Lower leg skin (tissue), 4 donors: ENCODE measurements around the gene RCHY1. TPM values are rescaled to one million over a fixed set of nuclear protein-coding genes. Genes with fewer than 3 reads are reported as not detected.
"Not testable (repeated sequence)": the region's sequence is repeated elsewhere in the genome, so short reads cannot be mapped to it uniquely, and the experiment has no call there.

Experiments used
- DNase-seq, 2 donors: peaks; one replicate each; pipeline ENCODE4 v3.0.0-alpha.2; 2019; ENCODE audit warnings: low spot score in 2 of 2
- H3K4me3 ChIP-seq: fragments of 200-600 bp; sonication (generic); 2 replicates; pipeline ENCODE4 v1.5.1; 2017; ENCODE audit warnings: mild to moderate bottlenecking, low read depth; ENCODE audit not compliant: poor library complexity, severe bottlenecking
- CTCF ChIP-seq, 3 donors: fragments of 450-650 bp; IDR thresholded peaks; one replicate each; pipeline ENCODE4 v1.5.1; 2016; ENCODE audit warnings: antibody characterized with exemption in 3 of 3, mild to moderate bottlenecking in 3 of 3, moderate library complexity in 2 of 3
- POLR2A ChIP-seq, 2 donors: fragments of 450-650 bp; IDR thresholded peaks; one replicate each; pipeline ENCODE4 v1.6.1; 2016 to 2017; ENCODE audit warnings: antibody characterized with exemption in 2 of 2, mild to moderate bottlenecking in 1 of 2, moderate library complexity in 1 of 2
- WGBS, 2 donors: methylation state at CpG; one replicate each; pipeline ENCODE4 v1.1.5; 2018; 5-methylcytosine and 5-hydroxymethylcytosine counted together
- intact Hi-C: fragments of 100-400 bp; cut with DNase I; formaldehyde crosslinking; loops from one replicate; pipeline ENCODE4 v1.15.0; 2023; ENCODE audit warnings: low total_unique reads
- total RNA-seq, 4 donors: library from RNA; depleted of rRNA; stranded (reverse); fragments of >200 nt; gene quantifications; one replicate each; pipeline ENCODE4 v1.1.0, GENCODE V29; 2016

The RCHY1 gene
- total RNA-seq, 4 donors from 2014 or later = 9.3 to 28.2 (median 16.8) TPM

- TF ChIP-seq POLR2A (IDR thresholded peaks at IDR 0.05) (no peak), CTCF (IDR thresholded peaks at IDR 0.05) (no peak)
- intact Hi-C loops = no loop called here
- H3K4me3 ChIP-seq = no peak overlapping the region
- DNase-seq = no peak
- WGBS, 2 donors = 90 to 98% methylated on average over 1 of the region's 1 CpG
Observed at GRCh38 chr4:75516144-75516543, 1.9 kb upstream of the RCHY1 start.

- peak overlapping the region; percentile 70 for H3K4me3 ChIP-seq
- 32 to 37% methylated on average over 9 of the region's 9 CpGs for WGBS, 2 donors
- intact Hi-C loops = no loop called here
- TF ChIP-seq CTCF (IDR thresholded peaks at IDR 0.05) = no peak
- no peak for TF ChIP-seq POLR2A (IDR thresholded peaks at IDR 0.05)
- no peak for DNase-seq
Observed at GRCh38 chr4:75514949-75515612, 878 bp upstream of the RCHY1 start.

- TF ChIP-seq CTCF (IDR thresholded peaks at IDR 0.05) = no peak
- TF ChIP-seq POLR2A (IDR thresholded peaks at IDR 0.05) = no peak
- DNase-seq = no peak
- 0% methylated on average over 12 of the region's 12 CpGs for WGBS, 2 donors
- intact Hi-C loops = no loop called here
- H3K4me3 ChIP-seq = peak overlapping the region; percentile 70
Observed at GRCh38 chr4:75513526-75514130, 575 bp downstream of the RCHY1 start.

GRCh38 chr4:75512386-75513211 is 1.6 kb downstream of the RCHY1 start:
- H3K4me3 ChIP-seq = no peak overlapping the region
- 43 to 53% methylated on average over 6 of the region's 6 CpGs for WGBS, 2 donors
- DNase-seq = no peak
- no peak for TF ChIP-seq CTCF (IDR thresholded peaks at IDR 0.05)
- no peak for TF ChIP-seq POLR2A (IDR thresholded peaks at IDR 0.05)
- intact Hi-C loops = no loop called here

GRCh38 chr4:75511841-75512240 is 2.4 kb downstream of the RCHY1 start:
- intact Hi-C loops = no loop called here
- WGBS, 2 donors = 61 to 62% methylated on average over 3 of the region's 3 CpGs
- TF ChIP-seq CTCF (IDR thresholded peaks at IDR 0.05) = no peak
- no peak for TF ChIP-seq POLR2A (IDR thresholded peaks at IDR 0.05)
- DNase-seq = no peak
- H3K4me3 ChIP-seq = no peak overlapping the region

- DNase-seq, intact Hi-C loops, H3K4me3 ChIP-seq: not testable (repeated sequence)
- WGBS, 2 donors = 81 to 89% methylated on average over 4 of the region's 4 CpGs
Observed at GRCh38 chr4:75509592-75509991, 4.6 kb downstream of the RCHY1 start.
